ENCODE data around the gene SBNO1. TPM values are rescaled to one million over a fixed set of nuclear protein-coding genes. Genes with fewer than 3 reads are reported as not detected.
"Not testable (repeated sequence)": the region's sequence is repeated elsewhere in the genome, so short reads cannot be mapped to it uniquely, and the experiment has no call there.

Gene SBNO1
- total and polyA plus RNA-seq, 5 donors from 2014 or later, result 27.8 to 36.4 (median 30.7) TPM

DNA sequence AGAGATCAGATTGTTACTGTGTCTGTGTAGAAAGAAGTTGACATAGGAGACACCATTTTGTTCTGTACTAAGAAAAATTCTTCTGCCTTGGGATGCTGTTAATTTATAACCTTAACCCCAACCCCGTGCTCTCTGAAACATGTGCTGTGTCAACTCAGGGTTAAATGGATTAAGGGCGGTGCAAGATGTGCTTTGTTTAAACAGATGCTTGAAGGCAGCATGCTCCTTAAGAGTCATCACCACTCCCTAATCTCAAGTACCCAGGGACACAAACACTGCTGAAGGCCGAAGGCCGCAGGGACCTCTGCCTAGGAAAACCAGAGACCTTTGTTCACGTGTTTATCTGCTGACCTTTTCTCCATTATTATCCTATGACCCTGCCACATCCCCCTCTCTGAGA is 7.8 kb upstream of the SBNO1 start:
- H3K27me3 ChIP-seq (ENCODE audit: control insufficient read depth, insufficient read depth, low read length); DNase-seq; H3K36me3 Mint-ChIP-seq; H3K9me3 ChIP-seq (ENCODE audit: control insufficient read depth in 2 of 2, low read length in 2 of 2); H3K9me3 Mint-ChIP-seq; ATAC-seq (ENCODE audit: low read depth in 2 of 2); H3K4me1 ChIP-seq (ENCODE audit: control insufficient read depth, insufficient read depth, low read length, poor library complexity, severe bottlenecking); H3K36me3 ChIP-seq (ENCODE audit: control insufficient read depth, insufficient read depth, low read length); H3K4me1 Mint-ChIP-seq; H3K4me3 ChIP-seq (ENCODE audit: low read depth, low read length); H3K27ac ChIP-seq (ENCODE audit: insufficient read depth, low read length, poor library complexity, severe bottlenecking); H3K27ac Mint-ChIP-seq; H3K27me3 Mint-ChIP-seq; H3K4me3 Mint-ChIP-seq: not testable (repeated sequence)

DNA sequence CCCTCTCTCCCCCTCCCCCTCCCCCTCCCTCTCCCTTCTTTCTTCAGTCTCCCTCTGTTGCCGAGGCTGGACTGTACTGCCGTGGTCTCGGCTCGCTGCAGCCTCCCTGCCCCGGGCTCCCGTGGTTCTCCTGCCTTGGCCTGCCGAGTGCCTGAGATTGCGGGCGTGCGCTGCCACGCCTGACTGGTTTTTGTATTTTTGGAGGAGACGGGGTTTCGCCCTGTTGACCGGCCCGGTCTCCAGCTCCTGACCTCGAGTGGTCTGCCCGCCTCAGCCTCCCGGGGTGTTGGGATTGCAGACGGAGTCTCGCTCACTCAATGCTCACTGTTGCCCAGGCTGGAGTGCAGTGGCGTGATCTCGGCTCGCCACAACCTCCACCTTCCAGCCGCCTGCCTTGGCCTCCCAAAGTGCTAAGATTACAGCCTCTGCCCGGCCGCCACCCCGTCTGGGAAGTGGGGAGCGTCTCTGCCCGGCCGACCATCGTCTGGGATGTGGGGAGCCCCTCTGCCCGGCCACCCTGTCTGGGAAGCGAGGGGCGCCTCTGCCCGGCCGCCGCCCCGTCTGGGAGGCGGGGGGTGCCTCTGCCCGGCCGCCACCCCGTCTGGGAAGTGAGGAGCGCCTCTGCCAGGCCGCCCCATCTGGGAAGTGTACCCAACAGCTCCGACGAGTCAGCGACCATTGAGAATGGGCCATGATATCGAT is 7.2 kb upstream of the SBNO1 start:
- H3K27me3 Mint-ChIP-seq; ATAC-seq (ENCODE audit: low read depth in 2 of 2); H3K27me3 ChIP-seq (ENCODE audit: control insufficient read depth, insufficient read depth, low read length); H3K27ac ChIP-seq (ENCODE audit: insufficient read depth, low read length, poor library complexity, severe bottlenecking); H3K27ac Mint-ChIP-seq; H3K9me3 Mint-ChIP-seq; H3K4me1 Mint-ChIP-seq; H3K9me3 ChIP-seq (ENCODE audit: control insufficient read depth in 2 of 2, low read length in 2 of 2); H3K36me3 Mint-ChIP-seq; H3K4me3 ChIP-seq (ENCODE audit: low read depth, low read length); H3K36me3 ChIP-seq (ENCODE audit: control insufficient read depth, insufficient read depth, low read length); DNase-seq; H3K4me1 ChIP-seq (ENCODE audit: control insufficient read depth, insufficient read depth, low read length, poor library complexity, severe bottlenecking): not testable (repeated sequence)
- peak overlapping the region in 1 of 4 donors; percentile 47 for H3K4me3 Mint-ChIP-seq

DNA sequence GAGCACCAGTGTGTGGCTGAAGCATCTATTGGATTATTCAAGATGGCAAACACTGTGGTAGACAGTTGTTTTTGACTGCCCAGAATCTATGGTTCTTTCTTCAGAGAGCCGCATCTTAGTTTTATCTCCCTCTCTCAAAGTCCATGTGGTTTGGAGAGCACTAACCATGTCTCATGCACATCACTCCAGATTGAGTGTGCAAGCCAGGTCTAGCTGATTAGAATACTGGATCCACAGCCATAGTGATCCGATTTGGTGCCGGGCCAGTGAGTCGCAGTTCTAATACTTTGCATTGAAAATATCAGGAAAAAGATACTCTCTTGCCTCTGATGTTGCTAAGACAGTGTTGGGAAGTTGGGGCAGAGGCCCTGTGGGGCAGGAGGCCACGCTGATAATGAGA is 4.6 kb upstream of the SBNO1 start:
- Histone ChIP-seq H3K4me1 (ENCODE audit: control insufficient read depth, insufficient read depth, low read length, poor library complexity, severe bottlenecking) (peaks cover 11% of the 10 kb centered on the region), H3K27me3 (ENCODE audit: control insufficient read depth, insufficient read depth, low read length) (no peaks in the 10 kb centered on the region), H3K36me3 (ENCODE audit: control insufficient read depth, insufficient read depth, low read length) (no peaks in the 10 kb centered on the region), H3K4me3 (ENCODE audit: low read depth, low read length) (no peak overlapping the region), H3K27ac (ENCODE audit: insufficient read depth, low read length, poor library complexity, severe bottlenecking) (no peak overlapping the region), H3K9me3 (ENCODE audit: control insufficient read depth in 2 of 2, low read length in 2 of 2) (no peaks in the 10 kb centered on the region)
- H3K4me1 Mint-ChIP-seq, result peaks cover 2 to 16% (median 5%) of the 10 kb centered on the region in 4 donors
- ATAC-seq (ENCODE audit: low read depth in 2 of 2) (no peak), DNase-seq (no peak)
- no peaks in the 10 kb centered on the region for H3K27me3 Mint-ChIP-seq
- no peaks in the 10 kb centered on the region for H3K9me3 Mint-ChIP-seq
- peak overlapping the region in 1 of 4 donors; percentile 59 for H3K4me3 Mint-ChIP-seq
- no peaks in the 10 kb centered on the region for H3K36me3 Mint-ChIP-seq
- peak overlapping the region in 2 of 3 donors; percentile 17 to 18 for H3K27ac Mint-ChIP-seq

DNA sequence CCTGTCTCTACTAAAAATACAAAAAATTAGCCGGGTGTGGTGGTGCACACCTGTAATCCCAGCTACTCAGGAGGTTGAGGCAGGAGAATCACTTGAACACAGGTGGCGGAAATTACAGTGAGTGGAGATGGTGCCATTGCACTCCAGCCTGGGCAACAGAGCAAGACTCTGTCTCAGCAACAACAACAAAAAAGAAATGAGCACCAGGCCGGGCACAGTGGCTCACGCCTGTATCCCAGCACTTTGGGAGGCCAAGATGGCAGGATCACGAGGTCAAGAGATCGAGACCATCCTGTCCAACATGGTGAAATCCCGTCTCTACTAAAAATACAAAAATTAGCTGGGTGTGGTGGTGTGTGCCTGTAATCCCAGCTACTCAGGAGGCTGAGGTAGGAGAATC is 3.8 kb upstream of the SBNO1 start:
- H3K27ac Mint-ChIP-seq, result peak overlapping the region in 1 of 3 donors; percentile 20
- H3K36me3 ChIP-seq (ENCODE audit: control insufficient read depth, insufficient read depth, low read length); H3K36me3 Mint-ChIP-seq; H3K4me3 ChIP-seq (ENCODE audit: low read depth, low read length); H3K9me3 Mint-ChIP-seq; H3K27ac ChIP-seq (ENCODE audit: insufficient read depth, low read length, poor library complexity, severe bottlenecking); H3K27me3 ChIP-seq (ENCODE audit: control insufficient read depth, insufficient read depth, low read length); H3K9me3 ChIP-seq (ENCODE audit: control insufficient read depth in 2 of 2, low read length in 2 of 2); H3K27me3 Mint-ChIP-seq; ATAC-seq (ENCODE audit: low read depth in 2 of 2); DNase-seq: not testable (repeated sequence)
- peak overlapping the region in 1 of 4 donors; percentile 59 for H3K4me3 Mint-ChIP-seq
- H3K4me1 ChIP-seq (ENCODE audit: control insufficient read depth, insufficient read depth, low read length, poor library complexity, severe bottlenecking), result peaks cover 17% of the 10 kb centered on the region
- peaks cover 4 to 19% (median 8%) of the 10 kb centered on the region in 4 donors for H3K4me1 Mint-ChIP-seq

DNA sequence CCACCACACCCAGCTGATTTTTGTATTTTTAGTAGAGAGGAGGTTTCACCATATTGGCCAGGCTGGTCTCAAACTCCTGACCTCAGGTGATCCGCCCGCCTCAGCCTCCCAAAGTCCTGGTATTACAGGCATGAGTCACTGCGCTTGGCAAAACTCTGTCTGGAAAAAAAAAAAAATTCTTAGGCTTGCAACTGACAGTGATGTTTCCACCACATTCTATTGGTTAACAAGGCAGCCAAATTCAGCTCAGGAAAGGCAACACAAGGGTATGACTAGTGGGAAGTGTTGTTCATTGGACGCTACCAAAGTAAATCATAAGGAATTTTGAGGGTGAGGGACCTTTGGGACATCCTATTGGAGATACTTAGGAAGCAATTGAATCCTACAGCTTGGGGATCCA is 2.9 kb upstream of the SBNO1 start:
- Mint-ChIP-seq H3K36me3 (no peaks in the 10 kb centered on the region), H3K9me3 (no peaks in the 10 kb centered on the region), H3K27me3 (no peaks in the 10 kb centered on the region), H3K4me1 (peaks cover 8 to 24% (median 14%) of the 10 kb centered on the region in 4 donors), H3K4me3 (no peak overlapping the region), H3K27ac (peak overlapping the region in 1 of 3 donors; percentile 26)
- H3K4me3 ChIP-seq (ENCODE audit: low read depth, low read length), result no peak overlapping the region
- H3K9me3 ChIP-seq (ENCODE audit: control insufficient read depth in 2 of 2, low read length in 2 of 2), result no peaks in the 10 kb centered on the region
- no peak for DNase-seq
- no peaks in the 10 kb centered on the region for H3K27me3 ChIP-seq (ENCODE audit: control insufficient read depth, insufficient read depth, low read length)
- no peak overlapping the region for H3K27ac ChIP-seq (ENCODE audit: insufficient read depth, low read length, poor library complexity, severe bottlenecking)
- no peaks in the 10 kb centered on the region for H3K36me3 ChIP-seq (ENCODE audit: control insufficient read depth, insufficient read depth, low read length)
- H3K4me1 ChIP-seq (ENCODE audit: control insufficient read depth, insufficient read depth, low read length, poor library complexity, severe bottlenecking), result peaks cover 26% of the 10 kb centered on the region
- no peak for ATAC-seq (ENCODE audit: low read depth in 2 of 2)

DNA sequence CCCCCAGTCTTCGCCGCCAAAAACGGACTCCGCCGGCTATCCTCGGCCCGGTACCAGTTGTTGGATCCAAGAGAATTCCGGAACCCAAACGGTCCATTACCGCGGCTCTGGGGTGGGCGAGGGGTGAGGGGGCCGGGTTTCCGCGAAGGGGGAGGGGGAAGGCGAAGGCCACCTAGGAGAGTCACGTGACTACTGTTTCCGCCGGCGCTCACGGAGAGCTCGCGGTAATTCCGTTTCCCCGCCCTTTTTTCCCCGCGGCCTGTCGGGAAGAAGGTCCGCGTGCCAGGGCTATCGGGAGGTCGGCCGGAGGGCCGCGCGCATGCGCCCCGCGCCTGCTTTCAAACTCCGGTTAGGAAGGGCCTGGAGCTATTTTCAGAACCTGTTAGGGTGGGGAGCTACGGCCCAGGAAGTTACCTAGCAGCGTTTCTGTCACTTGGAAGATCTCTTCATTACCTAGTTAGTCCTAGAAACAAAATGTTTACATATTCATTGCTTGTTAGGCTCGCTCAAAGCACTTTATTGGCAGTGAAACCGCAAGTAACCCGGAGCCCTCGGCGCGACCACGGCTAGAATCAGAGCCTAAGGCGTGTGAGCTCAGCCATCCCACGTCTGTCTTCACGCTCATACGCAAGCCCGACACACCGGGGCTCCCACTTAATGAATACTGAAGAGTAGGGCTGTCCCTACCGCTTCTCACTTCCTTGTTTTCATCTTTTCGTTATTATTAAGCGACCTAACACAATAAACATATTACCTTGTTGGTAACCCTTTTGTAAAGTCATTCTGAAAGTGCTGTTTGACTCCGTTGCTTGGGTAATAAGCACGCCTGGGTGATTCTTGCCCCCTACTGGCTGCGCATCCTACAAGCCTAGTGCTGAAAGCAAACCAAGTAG is 624 bp upstream of the SBNO1 start:
- peaks cover 8 to 32% (median 18%) of the 10 kb centered on the region in 4 donors for H3K4me1 Mint-ChIP-seq
- ATAC-seq (ENCODE audit: low read depth in 2 of 2) (peak; percentile 79 to 82), DNase-seq (peak; percentile 97 to 99 (median 98))
- no peaks in the 10 kb centered on the region for H3K27me3 Mint-ChIP-seq
- Histone ChIP-seq H3K27me3 (ENCODE audit: control insufficient read depth, insufficient read depth, low read length) (no peaks in the 10 kb centered on the region), H3K4me3 (ENCODE audit: low read depth, low read length) (peak overlapping the region; percentile 94), H3K36me3 (ENCODE audit: control insufficient read depth, insufficient read depth, low read length) (no peaks in the 10 kb centered on the region), H3K4me1 (ENCODE audit: control insufficient read depth, insufficient read depth, low read length, poor library complexity, severe bottlenecking) (peaks cover 32% of the 10 kb centered on the region), H3K27ac (ENCODE audit: insufficient read depth, low read length, poor library complexity, severe bottlenecking) (peak overlapping the region; percentile 98), H3K9me3 (ENCODE audit: control insufficient read depth in 2 of 2, low read length in 2 of 2) (no peaks in the 10 kb centered on the region)
- H3K27ac Mint-ChIP-seq, result peak overlapping the region; percentile 95 to 99 (median 96)
- H3K4me3 Mint-ChIP-seq, result peak overlapping the region; percentile 90 to 93 (median 90)
- no peaks in the 10 kb centered on the region for H3K36me3 Mint-ChIP-seq
- H3K9me3 Mint-ChIP-seq, result no peaks in the 10 kb centered on the region

DNA sequence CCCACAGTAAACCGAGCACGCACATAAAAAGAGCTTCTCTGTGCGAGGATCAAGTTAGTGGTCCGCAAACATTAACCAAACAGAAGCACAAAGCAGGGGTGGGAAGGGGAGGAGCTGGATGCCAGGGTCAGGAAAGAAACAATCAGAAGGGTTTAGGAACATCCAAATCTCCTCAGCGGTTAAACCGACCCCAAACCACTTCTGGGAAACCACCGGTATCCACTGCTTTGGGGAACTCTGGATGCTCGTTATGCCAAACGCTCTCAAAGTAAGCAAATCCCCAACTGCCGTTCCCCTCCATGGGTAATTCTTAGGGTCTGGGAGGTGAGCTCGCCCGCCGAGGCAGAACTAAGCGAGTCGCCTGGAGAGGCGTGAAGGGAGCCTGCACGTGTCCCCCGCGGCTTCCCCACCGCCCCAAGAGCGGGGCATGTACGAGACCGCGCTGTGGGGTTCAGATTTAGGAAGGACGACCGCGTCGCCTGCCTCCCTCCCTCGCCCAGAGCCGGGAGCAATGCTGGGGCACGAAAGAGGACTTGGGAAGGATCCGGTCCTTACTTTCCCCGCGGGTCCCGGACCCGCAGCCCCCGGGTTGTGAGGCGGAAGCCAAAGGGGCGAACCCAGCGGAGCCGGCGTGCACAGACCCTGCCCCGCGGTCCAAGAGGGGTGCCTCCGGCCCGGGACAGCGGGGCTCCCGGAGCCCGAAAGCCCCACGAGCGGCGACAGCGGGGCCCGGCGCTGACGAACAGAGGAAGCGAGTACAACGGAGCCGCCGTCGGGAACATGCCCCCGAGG is 711 bp downstream of the SBNO1 start:
- Histone ChIP-seq H3K9me3 (ENCODE audit: control insufficient read depth in 2 of 2, low read length in 2 of 2) (no peaks in the 10 kb centered on the region), H3K36me3 (ENCODE audit: control insufficient read depth, insufficient read depth, low read length) (no peaks in the 10 kb centered on the region), H3K4me3 (ENCODE audit: low read depth, low read length) (peak overlapping the region; percentile 87), H3K27ac (ENCODE audit: insufficient read depth, low read length, poor library complexity, severe bottlenecking) (peak overlapping the region; percentile 98), H3K4me1 (ENCODE audit: control insufficient read depth, insufficient read depth, low read length, poor library complexity, severe bottlenecking) (peaks cover 35% of the 10 kb centered on the region), H3K27me3 (ENCODE audit: control insufficient read depth, insufficient read depth, low read length) (no peaks in the 10 kb centered on the region)
- Mint-ChIP-seq H3K27ac (peak overlapping the region; percentile 85 to 96 (median 87)), H3K27me3 (no peaks in the 10 kb centered on the region), H3K36me3 (no peaks in the 10 kb centered on the region), H3K4me3 (peak overlapping the region; percentile 93 to 98 (median 95)), H3K9me3 (no peaks in the 10 kb centered on the region), H3K4me1 (peaks cover 8 to 40% (median 18%) of the 10 kb centered on the region in 4 donors)
- ATAC-seq (ENCODE audit: low read depth in 2 of 2), result no peak
- peak in 2 of 3 donors; percentile 10 to 42 for DNase-seq

Data from CD4-positive, CD25-positive, alpha-beta regulatory T cell (primary cell).